ENCODE measurements around the gene ANKRD65.

DNA sequence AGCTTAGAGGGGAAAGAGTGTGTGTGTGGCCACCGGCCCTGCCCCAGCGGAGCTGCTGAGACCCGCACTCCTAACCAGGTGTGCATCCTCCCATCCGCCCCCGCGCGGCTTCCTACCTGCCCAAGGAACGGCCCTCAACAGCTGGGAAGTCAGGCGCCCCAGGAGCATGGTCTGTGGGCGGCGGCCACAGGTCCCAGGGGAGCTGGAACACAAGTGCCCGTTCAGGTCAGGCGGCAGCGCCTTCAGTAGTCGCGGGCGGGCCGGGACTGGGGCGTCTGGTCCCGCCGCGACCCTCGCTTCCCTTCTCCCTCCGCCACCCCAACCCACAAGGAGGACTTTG, 46.5 kb downstream of the ANKRD65 start:
- TF ChIP-seq EZH2 (IDR thresholded peaks at IDR 0.05) = no peak
- TF ChIP-seq POLR2AphosphoS5 (IDR thresholded peaks at IDR 0.05; ENCODE audit: borderline replicate concordance, low read depth, low read length) = no peak
- TF ChIP-seq FOXP2 (optimal IDR thresholded peaks at IDR 0.05; ENCODE audit: control extremely low read depth, extremely low read length, insufficient read depth) = no peak
